Neural cell (in vitro differentiated cells): ENCODE results near the gene SH3RF2.

Source experiments
- CTCF ChIP-seq: fragments of 450-650 bp; IDR thresholded peaks from 2 replicates; pipeline ENCODE4 v1.5.1; 2014; ENCODE audit warnings: antibody characterized with exemption, mild to moderate bottlenecking, moderate library complexity; ENCODE audit not compliant: poor library complexity, severe bottlenecking
- EP300 ChIP-seq: fragments of 450-650 bp; conservative IDR thresholded peaks from 2 replicates; pipeline ENCODE4 v1.6.1; 2014; ENCODE audit warnings: antibody characterized with exemption, mild to moderate bottlenecking, moderate library complexity; ENCODE audit not compliant: poor library complexity, severe bottlenecking
- POLR2AphosphoS5 ChIP-seq: IDR thresholded peaks from 2 replicates; pipeline ENCODE4 v1.6.1; 2012
- RAD21 ChIP-seq: fragments of 450-650 bp; conservative IDR thresholded peaks from 2 replicates; pipeline ENCODE4 v1.6.1; 2014; ENCODE audit warnings: antibody characterized with exemption, mild to moderate bottlenecking, moderate library complexity
- REST ChIP-seq: IDR thresholded peaks from 2 replicates; pipeline ENCODE4 v1.6.1; 2012; ENCODE audit warnings: borderline replicate concordance
- SMC3 ChIP-seq: fragments of 450-650 bp; conservative IDR thresholded peaks from 2 replicates; pipeline ENCODE4 v1.6.1; 2014; ENCODE audit warnings: antibody characterized with exemption, mild to moderate bottlenecking, moderate library complexity; ENCODE audit not compliant: poor library complexity
- TAF1 ChIP-seq: IDR thresholded peaks from 2 replicates; pipeline ENCODE4 v1.6.1; 2012; ENCODE audit warnings: low read depth

GRCh38 chr5:145920542-145921210 is 15.7 kb upstream of the SH3RF2 start:
- TF ChIP-seq CTCF: no peak
- TF ChIP-seq EP300: no peak
- TF ChIP-seq SMC3: no peak
- TF ChIP-seq RAD21: no peak
- TF ChIP-seq POLR2AphosphoS5: no peak
- no peak for TF ChIP-seq REST
- no peak for TF ChIP-seq TAF1
